Esophagus mucosa (tissue), 1 donor: Measurements from ENCODE around the gene KERA. TPM values are rescaled to one million over a fixed set of nuclear protein-coding genes. Genes with fewer than 3 reads are reported as not detected.

ENCODE experiments used
- ATAC-seq: fragments of 200-7000 bp; cut with Tn5 transposase; one replicate; pipeline ENCODE4 v1.9.1; 2020
- total RNA-seq: library from RNA; stranded (reverse); gene quantifications from one replicate; pipeline ENCODE4 v1.2.4, GENCODE V29; 2023
- donor health status: DM: yes; HTN: yes; CAD: no.

KERA gene
- total RNA-seq, 1 donor from 2014 or later: not detected

DNA sequence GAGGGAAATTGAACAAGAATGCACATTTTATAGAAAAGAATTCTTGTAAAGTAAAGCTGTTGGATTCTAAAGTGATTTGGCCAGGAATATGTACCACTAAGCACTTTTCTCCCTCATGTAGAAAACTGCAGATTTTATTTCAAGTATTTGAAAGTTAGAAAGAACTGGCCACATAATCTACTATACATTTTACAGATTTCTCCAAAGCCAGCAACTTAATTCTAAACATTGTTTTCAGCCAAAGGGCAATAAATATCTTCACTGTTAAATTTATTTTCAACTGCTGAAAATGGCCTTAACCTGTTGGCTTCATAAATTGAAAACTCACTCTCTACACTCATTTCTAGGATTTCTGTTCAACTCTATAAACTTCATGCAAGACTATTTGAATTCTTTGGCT lies 15.6 kb upstream of the KERA start:
- ATAC-seq: no peak

DNA sequence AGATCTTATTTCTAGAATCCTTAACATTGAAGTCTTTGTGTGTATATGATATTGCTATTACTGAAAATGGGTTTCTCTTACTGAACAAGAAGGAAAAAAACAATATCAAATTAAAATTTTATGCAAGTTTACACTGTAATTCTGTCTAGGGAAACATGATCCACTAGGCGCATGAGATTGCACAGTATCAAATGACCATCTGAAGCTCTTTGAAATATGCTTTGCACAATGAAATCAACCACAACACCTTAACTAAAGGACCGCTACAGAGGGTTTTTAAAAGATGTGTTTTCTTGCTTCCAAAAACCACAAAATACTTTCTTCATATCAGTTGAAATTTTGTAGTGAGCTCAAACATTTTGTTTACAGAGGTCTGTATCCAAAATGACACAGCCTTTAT lies 15.1 kb upstream of the KERA start:
- ATAC-seq: no peak

DNA sequence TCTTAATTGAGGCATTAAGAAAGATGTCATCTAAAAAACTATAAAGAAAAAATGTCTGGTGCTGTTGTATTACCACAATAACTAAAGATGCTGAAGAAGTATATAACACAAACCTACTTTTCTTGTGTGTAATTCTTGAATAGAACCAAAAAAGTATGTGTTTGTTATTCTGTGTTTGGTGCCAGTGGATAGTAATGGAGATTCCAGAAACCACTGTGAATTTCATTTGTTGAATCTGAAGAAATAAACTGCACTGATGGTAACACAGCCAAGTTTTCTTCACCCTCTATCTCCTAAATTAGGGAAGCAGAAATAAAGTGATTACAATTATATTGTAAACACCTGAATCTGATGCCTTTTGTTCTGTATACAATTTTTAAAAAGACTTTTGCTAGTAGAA lies 13.1 kb upstream of the KERA start:
- ATAC-seq: no peak

DNA sequence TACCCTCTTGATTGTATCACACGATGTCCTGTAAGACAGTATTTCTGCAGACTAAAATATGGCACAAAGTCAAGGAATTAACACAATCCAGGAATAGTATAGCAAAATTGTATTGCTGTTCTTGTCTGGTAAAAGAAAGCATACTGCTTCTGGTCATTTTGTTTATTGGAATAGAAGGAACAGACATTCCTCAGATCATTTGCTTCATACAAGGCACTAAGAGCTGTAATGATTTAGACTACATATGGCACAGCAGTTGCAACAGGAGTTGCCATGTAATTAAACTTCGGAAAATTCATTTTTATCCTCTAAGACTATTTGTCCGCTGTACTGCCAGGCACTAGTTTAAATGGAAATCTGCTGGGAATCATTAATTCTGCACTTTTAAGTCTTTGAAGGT lies 7.6 kb upstream of the KERA start:
- no peak for ATAC-seq

DNA sequence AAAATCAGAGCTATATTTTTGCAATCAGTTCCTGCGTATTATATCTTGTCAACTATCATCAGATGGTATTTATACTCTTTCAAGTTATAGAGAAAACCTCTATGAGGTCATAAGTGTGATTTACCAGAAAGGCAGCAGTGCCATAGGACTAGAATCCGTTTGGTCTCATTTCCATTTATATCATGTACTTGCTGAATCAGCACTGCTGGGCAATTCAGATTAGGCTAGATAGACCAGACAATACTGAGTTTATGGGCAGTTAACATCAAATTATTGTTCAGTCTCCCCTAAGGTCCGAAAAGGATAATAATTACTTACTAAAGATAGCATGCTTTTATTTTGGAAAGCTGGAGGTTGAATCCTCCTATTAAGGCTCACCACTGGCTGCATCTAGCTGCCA lies 6.8 kb upstream of the KERA start:
- ATAC-seq: no peak

DNA sequence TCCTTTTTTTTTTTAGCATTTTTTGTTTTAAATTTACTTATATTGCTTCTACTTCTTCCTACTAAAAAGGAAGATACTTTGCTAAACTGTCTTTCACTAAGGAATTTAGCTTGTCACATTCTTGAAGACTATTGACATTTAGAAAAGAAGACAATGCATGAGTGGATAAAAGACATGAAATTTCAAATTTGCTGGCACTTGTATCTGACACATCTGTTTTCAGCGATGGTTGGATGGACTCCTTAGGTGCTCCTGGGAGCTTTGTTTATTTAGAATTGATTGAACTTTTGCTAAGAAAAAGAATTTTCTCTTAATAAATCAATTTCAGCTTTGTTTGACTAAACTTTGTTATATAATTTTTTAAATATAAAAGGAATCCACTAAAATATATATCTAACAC lies 3.3 kb upstream of the KERA start:
- no peak for ATAC-seq

DNA sequence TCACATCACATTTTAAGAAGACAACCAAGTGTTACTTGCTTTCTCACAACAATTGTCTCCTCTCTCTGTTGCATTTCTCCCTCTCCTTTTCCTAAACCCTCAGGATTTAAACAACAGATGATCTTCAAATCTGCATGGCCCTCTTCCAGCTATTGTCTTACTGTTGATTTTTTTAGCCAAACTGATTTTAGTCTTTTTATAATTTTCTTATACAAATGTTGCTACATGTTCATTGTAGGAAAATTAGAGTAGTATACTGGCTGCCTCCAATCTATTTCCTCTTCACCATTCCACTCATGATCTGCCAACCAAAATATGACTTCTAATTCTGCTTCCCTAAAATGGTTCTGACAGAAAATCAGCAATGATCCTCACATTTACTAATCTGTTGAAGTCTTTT lies 1.4 kb upstream of the KERA start:
- no peak for ATAC-seq

DNA sequence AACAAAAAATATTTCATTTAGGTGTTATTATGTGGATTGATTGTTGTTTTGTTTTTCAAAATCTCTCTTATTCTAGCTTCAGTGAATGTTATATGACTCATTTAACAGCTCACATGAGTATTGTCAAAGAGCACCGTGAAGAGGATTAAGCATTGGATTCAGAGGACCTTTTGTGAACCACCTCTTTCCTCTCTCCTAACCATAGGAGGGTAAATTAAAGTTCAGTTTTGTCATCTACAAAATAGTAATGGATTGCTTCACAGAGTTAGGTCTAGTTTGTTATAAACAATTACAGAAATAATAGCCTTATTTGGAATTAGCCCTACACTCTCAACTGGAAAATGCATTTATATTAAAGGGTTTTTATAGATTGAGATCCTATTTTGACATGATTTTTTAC lies 962 bp upstream of the KERA start:
- no peak for ATAC-seq

DNA sequence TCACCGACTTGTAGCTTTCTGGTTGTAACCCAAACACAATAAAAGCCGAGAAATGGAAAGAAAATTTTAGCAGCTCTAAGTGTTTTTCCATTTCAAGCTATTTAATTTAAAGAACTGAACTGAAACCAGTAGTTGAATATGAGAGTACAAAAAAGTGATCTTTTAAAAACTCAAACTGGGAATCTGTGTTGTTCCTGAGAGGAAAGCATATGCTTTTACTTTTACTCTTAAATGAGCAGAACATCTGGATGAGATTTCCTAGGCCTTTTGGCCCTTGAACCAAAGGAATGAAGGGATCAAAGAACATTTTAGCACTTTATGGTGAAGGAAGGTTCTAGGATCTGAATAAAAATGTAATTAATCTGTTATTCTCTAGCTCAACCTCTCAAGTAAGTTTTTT lies 1.3 kb downstream of the KERA start:
- ATAC-seq: no peak

DNA sequence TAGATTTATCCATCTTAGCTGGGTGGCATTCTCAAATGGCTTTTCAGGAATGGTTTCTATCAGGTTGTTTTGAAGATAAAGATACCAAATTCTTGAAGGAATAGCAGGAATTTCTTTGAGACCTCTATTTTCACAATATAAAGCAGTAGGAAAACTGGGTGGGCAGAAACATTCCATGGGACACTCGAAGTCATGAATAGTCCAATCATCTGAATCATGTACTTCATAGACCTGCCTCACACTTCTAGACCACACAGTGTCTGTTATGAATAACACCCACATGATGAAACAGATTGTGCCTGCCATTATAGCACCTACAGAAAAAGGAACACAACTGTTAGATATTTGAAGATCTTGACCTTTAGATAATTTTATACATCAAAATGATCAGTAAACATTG lies 1.8 kb downstream of the KERA start:
- no peak for ATAC-seq

DNA sequence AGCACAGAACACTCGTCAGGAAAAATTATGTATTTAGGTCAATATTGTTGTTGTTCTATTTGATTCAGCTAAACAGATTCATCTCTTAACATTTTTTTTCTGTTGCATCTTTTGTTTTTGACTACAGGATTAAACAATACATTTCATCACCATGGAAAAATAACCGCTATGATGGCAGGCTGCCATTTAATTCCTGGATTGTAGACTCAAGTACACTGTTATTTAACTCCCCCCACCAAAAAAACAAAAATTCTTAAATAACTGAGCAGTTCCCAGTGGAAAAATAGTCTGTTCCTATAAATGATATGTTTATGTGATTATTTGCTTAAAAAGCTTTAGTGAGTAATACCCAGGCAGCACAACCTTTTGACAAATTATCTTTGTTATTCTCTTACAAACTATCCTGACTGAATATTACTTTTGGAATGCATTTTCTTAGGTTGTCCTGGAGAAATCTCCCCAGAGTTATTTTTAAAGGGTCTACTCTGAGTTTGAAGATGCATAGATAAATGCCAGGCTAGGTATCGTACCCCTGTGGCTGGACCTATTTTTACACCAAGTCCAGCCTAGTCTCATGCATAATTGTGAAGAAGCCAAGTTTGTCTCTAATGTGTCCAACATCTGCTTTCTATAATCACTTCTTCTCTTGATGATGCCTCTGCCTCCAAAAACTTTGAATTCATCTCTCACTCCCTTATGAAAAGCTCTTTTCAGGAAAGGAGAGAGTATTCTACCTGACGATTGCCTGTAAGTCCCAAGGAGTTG lies 3.7 kb downstream of the KERA start:
- ATAC-seq: no peak

DNA sequence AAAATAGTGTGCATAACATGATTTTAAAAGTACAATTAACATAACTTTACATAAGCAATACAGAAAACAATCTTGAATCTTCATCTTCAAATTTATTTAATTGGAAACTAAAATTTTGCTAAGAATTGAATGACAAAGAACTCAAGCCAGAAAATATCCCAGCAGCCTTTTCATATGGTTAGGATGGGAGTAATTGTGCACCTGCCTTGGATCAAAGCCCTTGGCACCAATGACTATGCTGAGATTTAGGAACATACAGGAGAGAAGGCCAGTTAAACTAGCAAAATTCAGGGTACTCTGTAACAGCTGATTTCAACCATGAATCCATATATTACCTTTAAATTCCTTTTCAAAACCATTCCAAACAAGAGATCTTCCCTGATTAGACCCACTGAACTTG lies 5.8 kb downstream of the KERA start:
- ATAC-seq: no peak

DNA sequence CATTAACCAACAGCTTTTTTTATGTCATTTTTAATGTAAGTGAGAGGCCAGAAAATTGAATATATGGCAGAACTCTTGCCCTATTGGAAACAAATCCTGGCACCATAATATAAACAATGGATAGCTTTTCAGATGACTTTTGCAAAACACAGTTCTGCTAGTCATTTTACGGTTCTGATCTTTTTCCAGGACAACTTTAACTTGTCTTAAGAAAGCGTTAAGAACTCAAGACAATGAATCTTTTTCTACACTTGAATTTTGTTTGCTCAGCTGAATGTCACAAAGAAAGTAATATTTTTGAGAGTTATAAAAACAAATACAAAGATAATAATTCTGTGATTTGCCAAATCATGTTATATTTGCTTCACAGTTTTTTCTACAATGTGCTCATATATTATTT lies 13.2 kb downstream of the KERA start:
- ATAC-seq: no peak

DNA sequence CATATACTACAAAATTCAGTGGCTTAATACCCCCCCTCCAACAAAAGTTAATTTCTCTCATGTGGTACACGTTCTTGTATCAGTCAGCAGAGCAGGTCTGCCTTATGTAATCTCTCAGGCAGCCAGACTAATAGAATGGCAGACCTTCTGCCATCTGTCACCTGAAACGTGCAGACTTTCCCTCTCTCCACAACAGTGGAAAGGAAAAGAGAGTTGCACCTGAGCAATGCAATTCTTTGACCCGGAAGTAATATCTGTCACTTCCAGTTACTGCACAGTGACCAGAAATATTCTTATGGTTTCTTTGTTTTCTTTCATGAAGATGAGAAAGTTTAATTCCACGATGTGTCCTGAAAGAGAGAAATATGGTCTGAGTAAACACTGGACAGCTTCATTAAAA lies 14.4 kb downstream of the KERA start:
- ATAC-seq: no peak

DNA sequence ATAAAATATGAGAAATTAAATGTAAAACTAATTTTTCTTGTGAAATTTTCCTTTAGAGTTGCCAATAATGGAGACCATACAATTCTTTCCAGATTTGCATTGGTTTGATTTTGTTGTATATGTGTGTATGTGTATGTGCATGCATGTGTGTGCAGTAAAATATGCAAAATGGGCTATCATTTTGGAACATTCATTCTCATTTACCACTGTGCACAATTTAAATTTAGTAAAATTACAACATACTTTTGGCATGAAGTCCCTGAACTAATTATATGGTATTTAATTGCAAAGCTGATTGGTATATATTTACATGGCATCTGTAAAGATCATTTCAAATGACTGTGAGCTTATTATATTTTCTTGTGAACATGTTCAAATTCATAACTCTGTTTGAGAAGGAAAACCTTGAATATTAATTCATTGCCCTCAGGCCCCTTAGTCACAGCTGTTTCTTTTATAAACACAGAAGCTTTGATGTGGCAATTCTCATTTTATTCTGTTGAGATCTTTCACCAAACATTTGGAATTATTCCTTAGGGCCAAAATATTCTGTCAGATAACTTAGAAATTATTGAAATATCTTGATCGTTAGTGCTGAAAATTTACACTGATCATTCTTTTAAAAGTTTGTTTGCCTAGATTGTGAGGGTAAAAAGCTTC lies 17.6 kb downstream of the KERA start:
- ATAC-seq: no peak

DNA sequence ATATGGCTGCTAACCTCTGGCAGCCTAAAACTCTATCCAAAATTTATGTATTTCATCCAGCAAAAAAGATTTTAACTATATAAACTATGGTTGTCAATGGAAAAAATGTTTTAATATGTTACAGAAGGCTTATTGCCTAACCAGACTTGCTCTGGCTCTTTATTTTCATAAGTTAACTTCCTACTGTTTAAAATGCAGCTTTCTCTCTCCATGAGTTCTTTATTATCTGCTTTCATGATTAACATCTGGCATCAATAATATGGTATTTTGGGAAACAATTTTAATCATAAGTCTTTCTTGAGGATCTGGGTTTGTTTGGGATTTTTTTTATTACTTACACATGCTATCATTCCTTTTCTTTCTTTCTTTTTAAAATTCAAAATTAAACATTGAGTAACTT lies 20.5 kb downstream of the KERA start:
- ATAC-seq: no peak

DNA sequence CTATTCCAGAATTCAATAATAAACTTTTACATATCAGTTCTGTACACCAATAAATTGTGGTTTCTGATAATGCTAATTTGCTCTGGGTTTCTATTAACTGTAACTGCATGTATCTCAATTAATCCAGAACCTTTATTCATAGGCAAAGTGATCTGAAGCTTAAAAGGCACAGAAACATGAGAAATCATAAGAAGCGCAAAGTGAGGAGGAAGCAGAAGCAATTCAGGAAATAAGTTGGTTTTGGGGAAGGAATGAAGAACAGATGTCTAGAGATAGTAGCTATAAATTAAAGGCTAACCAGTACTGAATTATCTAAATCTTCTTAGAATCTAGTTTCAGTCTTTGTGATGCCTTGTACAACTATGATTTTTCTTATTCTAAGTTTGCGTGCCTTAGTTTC lies 24.6 kb downstream of the KERA start:
- ATAC-seq: no peak

DNA sequence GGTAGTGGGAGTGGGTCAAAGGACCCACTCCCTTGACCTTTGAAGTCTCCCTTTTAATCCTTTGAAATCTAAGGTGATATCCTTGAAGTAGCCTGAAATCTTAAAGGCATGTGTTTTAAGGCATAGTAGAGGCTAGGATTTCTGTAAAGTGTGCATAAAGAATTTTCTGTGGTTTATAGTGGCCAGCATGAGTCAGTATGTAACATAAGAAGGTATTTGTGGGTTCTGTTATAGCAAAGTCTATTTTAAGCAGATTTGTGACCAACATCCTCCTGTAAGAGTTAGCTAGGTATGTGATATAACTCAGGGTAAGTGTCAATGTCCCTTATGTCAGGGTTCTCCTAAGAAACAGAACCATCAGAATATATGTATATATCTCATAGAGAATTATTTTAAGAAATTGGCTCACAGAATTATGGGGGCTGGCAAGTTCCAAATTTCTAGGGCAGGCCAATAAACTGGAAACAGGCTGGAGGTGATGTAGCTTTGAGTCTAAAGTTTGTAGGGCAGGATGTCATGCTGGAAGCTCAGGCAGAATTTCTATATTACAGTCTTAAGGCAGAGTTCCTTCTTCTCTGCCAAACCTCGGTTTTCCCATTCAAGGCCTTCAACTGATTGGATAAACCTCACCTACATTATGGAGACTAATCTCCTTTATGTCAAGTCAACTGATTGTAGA lies 34.4 kb downstream of the KERA start:
- no peak for ATAC-seq

DNA sequence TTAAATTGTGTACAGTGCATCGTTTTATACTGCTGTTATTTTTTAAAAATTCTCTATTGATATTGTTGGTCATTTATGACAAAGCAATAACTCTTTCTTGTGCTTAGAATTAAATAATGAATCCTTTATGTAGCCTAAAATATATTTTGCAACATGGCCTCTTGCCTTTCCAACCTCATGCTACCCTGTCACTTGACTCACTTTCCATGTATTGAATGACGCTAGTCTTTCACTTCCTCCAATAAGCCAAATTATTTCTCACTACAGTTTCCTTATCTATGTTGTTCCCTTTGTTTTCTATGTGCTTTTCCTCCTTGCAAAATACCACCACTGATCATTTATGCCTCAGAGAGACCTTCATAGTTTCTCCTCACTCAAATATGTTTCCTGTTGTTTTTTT lies 36.7 kb downstream of the KERA start:
- ATAC-seq: no peak

DNA sequence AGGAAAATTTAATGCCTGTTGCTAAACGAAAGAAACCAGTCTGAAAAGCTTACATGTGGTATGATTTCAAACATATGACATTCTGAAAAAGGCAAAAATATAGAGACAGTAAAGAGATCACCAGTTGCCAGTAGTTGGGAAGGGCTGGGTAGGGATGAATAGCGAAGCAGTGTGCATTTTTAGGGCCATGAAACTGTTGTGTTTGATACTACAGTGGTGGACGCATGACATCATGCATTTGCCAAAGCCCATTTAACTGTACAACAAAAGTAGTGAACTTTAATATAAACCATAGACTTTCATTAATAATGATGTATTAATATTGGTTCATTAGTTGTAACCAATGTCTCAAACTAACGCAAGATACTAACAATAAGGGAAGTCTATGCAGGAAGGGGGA lies 38.4 kb downstream of the KERA start:
- no peak for ATAC-seq

DNA sequence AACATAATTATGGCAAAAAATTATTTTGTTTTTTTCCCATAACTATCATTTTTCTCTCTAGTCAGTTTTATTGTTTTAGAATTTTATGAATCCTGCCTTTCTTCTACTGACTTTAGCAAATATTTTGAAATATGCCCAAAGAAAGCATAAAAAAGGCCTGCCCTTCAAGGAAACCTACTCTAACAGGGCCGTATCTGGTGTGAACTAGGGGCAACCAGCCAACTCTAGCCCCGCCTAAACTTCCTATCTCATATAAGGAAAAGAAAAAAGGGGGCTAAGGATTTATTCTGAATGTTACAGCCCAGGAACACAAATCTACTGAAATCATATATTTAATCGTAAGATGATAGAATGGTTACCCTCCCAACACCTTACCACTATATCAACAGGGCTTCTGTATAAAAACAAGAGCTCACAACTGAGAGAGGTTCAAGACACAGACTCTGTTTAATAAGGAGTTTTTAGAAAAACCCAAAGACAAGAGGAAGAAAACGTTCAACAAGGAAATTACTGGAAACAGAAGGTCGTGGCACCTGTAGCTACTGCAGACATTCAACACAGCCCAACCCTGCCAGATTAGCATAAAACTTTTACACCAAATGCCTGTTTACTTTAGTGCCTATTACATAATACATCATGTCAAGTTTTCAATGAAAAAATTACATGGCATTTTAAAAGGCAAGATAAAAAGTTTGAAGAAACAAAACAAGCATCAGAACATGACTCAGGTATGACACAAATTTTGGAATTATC lies 40.1 kb downstream of the KERA start:
- ATAC-seq: no peak

DNA sequence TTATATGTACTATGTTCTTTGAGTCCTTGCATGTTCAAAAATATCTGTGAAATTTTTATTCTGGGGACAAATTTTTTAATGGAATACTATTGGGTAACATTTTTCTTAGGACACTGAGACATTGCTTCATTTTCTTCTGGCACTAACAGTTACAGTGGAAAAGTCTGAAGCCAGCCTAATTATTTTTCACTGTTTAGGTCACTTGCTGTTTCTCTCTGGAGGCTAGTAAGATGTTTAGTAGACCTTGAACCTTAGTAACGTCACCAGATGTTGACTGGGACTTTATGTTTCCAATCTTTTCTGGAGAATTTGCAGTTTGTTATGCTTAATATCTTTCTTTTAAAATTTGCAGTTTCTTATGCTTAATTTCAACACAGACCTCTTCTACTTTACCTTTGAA lies 40.8 kb downstream of the KERA start:
- ATAC-seq: no peak

DNA sequence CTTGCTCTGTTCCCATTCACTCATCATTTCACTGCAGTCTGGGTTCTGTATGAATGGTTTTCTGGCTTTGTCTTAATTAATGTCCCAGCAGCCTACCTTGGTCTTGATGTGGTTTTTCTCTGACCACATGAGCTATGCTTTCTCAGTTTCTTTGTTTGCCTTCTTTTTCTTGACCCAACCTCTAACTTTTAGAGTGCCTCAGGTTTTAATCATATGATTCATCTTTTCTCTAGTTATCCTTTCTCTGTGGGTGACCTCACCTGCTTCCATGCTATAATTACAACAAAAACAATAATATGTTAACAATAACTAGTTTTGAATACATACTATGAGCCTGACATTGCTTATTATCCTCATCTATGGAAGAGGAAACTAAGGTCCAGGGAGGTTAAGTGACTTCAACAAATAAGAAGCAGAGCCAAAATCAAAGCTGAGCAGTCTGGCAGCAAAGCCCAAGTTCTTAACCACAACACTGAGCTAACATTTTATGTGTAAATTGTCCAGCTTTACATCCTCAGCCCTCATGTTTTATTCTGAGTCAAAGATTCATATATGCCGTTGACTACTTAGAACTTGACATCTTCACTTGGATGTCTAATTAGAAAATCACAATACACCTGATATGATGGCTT lies 48.4 kb downstream of the KERA start:
- ATAC-seq: no peak
